Uterus (tissue), 4 donors: ENCODE data around the gene COL6A1. TPM values are rescaled to one million over a fixed set of nuclear protein-coding genes. Genes with fewer than 3 reads are reported as not detected.

Experiments used
- DNase-seq, 2 donors: peaks; one replicate each; pipeline ENCODE4 v3.0.0-alpha.2; 2019 to 2020
- H3K27ac ChIP-seq, 2 donors: fragments of 200-600 bp; sonication (generic); 1 replicate in 1 of 2; 2 replicates in 1 of 2; pipeline ENCODE4 v1.5.1; 2016 to 2018
- H3K27me3 ChIP-seq, 2 donors: fragments of 200-600 bp; sonication (generic); one replicate each; pipeline ENCODE4 v1.5.1; 2018 to 2019; ENCODE audit warnings: control low read depth in 1 of 2
- H3K36me3 ChIP-seq, 2 donors: fragments of 200-600 bp; sonication (generic); one replicate each; pipeline ENCODE4 v1.5.1; 2019; ENCODE audit warnings: control low read depth in 1 of 2
- H3K4me1 ChIP-seq, 2 donors: fragments of 200-600 bp; sonication (generic); one replicate each; pipeline ENCODE4 v1.5.1; 2018 to 2019; ENCODE audit warnings: control low read depth in 1 of 2
- H3K4me3 ChIP-seq, 2 donors: fragments of 200-600 bp; sonication (generic); 1 replicate in 1 of 2; 2 replicates in 1 of 2; pipeline ENCODE4 v1.5.1; 2018 to 2019; ENCODE audit warnings: mild to moderate bottlenecking in 1 of 2
- H3K9me3 ChIP-seq, 2 donors: fragments of 200-600 bp; sonication (generic); one replicate each; pipeline ENCODE4 v1.5.1; 2019; ENCODE audit warnings: control low read depth in 1 of 2
- CTCF ChIP-seq, 4 experiments: fragments of 200-600 bp in 2 of 4; fragments of 450-650 bp in 2 of 4; sonication (generic) in 2 of 4; IDR thresholded peaks; one replicate each; pipeline ENCODE4 v1.5.1; 2016 to 2019; ENCODE audit warnings: antibody characterized with exemption in 4 of 4, mild to moderate bottlenecking in 2 of 4, moderate library complexity in 1 of 4
- POLR2A ChIP-seq, 2 donors: fragments of 450-650 bp; IDR thresholded peaks; one replicate each; pipeline ENCODE4 v1.6.1; 2016; ENCODE audit warnings: antibody characterized with exemption in 2 of 2, mild to moderate bottlenecking in 1 of 2, moderate library complexity in 1 of 2
- intact Hi-C: fragments of 100-400 bp; cut with DNase I; formaldehyde crosslinking; loops from one replicate; pipeline ENCODE4 v1.15.1; 2023; ENCODE audit warnings: low total_unique reads
- total RNA-seq, 4 donors: library from RNA; depleted of rRNA in 3 of 4; stranded (reverse); fragments of >200 nt in 3 of 4; gene quantifications; one replicate each; pipeline versions ENCODE4 v1.1.0 to v1.2.4, GENCODE V29; 2014 to 2023
- donor health status: DM: yes; HTN: yes; CAD: no.

The COL6A1 gene
- total RNA-seq, 4 donors from 2014 or later = 621 to 1,160 (median 804) TPM

GRCh38 chr21:46000182-46000730 is 18.7 kb downstream of the COL6A1 start:
- peak; percentile 20 to 33 for DNase-seq

GRCh38 chr21:46000731-46001641 is 19.4 kb downstream of the COL6A1 start:
- H3K4me1 ChIP-seq = no peaks in the 10 kb centered on the region
- H3K36me3 ChIP-seq = no peaks in the 10 kb centered on the region
- intact Hi-C loops = no loop called here
- H3K4me3 ChIP-seq = no peak overlapping the region
- no peaks in the 10 kb centered on the region for H3K27me3 ChIP-seq
- H3K27ac ChIP-seq = peak overlapping the region in 1 of 2 donors; percentile 65
- no peaks in the 10 kb centered on the region for H3K9me3 ChIP-seq
- TF ChIP-seq POLR2A (IDR thresholded peaks at IDR 0.05) (no peak), CTCF (IDR thresholded peaks at IDR 0.05) (no peak)
- DNase-seq = peak; percentile 34 to 42

More at GRCh38 chr21:46000182-46000730, 18.7 kb downstream of the COL6A1 start:
- H3K27ac ChIP-seq = peak overlapping the region in 1 of 2 donors; percentile 65
- intact Hi-C loops = no loop called here
- H3K36me3 ChIP-seq = no peaks in the 10 kb centered on the region
- H3K4me3 ChIP-seq = no peak overlapping the region
- no peak for TF ChIP-seq POLR2A (IDR thresholded peaks at IDR 0.05)
- no peak for TF ChIP-seq CTCF (IDR thresholded peaks at IDR 0.05)
- no peaks in the 10 kb centered on the region for H3K27me3 ChIP-seq
- H3K9me3 ChIP-seq = no peaks in the 10 kb centered on the region
- H3K4me1 ChIP-seq = no peaks in the 10 kb centered on the region

- no peak overlapping the region for H3K4me3 ChIP-seq
- H3K27ac ChIP-seq = no peak overlapping the region
- H3K36me3 ChIP-seq = no peaks in the 10 kb centered on the region
- intact Hi-C loops = no loop called here
- H3K27me3 ChIP-seq = no peaks in the 10 kb centered on the region
- no peak for TF ChIP-seq CTCF (IDR thresholded peaks at IDR 0.05)
- no peak for TF ChIP-seq POLR2A (IDR thresholded peaks at IDR 0.05)
- H3K9me3 ChIP-seq = no peaks in the 10 kb centered on the region
- peak; percentile 32 to 34 for DNase-seq
- H3K4me1 ChIP-seq = no peaks in the 10 kb centered on the region
Observed at GRCh38 chr21:46001821-46002681, 20.5 kb downstream of the COL6A1 start.

- peak; percentile 27 to 32 for DNase-seq
- intact Hi-C loops = no loop called here
- TF ChIP-seq CTCF (IDR thresholded peaks at IDR 0.05) (no peak), POLR2A (IDR thresholded peaks at IDR 0.05) (no peak)
- Histone ChIP-seq H3K36me3 (no peaks in the 10 kb centered on the region), H3K9me3 (no peaks in the 10 kb centered on the region), H3K4me1 (no peaks in the 10 kb centered on the region), H3K4me3 (no peak overlapping the region), H3K27ac (no peak overlapping the region), H3K27me3 (no peaks in the 10 kb centered on the region)
Observed at GRCh38 chr21:46002841-46003574, 21.4 kb downstream of the COL6A1 start.
